Inflammatory macrophage treated with lipopolysaccharide for 1 hour (primary cell): ENCODE results near the gene TM4SF20.
"Not testable (repeated sequence)": the region's sequence is repeated elsewhere in the genome, so short reads cannot be mapped to it uniquely, and the experiment has no call there.

Source experiments
- DNase-seq, 2 donors: peaks; one replicate each; pipeline ENCODE4 v3.0.0-alpha.2; 2020 to 2022

TM4SF20 gene

GRCh38 chr2:227366769-227367426, 12.2 kb downstream of the TM4SF20 start:
- peak; percentile 35 to 70 for DNase-seq

- no peak for DNase-seq
Measured at GRCh38 chr2:227365833-227366232, 13.3 kb downstream of the TM4SF20 start.

- DNase-seq = not testable (repeated sequence)
Measured at GRCh38 chr2:227364585-227365263, 14.4 kb downstream of the TM4SF20 start.

- DNase-seq = peak; percentile 22 to 62
Measured at GRCh38 chr2:227363756-227364155, 15.3 kb downstream of the TM4SF20 start.

- no peak for DNase-seq
Measured at GRCh38 chr2:227360351-227360750, 18.8 kb downstream of the TM4SF20 start.

- no peak for DNase-seq
Measured at GRCh38 chr2:227351639-227352038, 27.5 kb downstream of the TM4SF20 start.

GRCh38 chr2:227349989-227350612, 29.0 kb downstream of the TM4SF20 start:
- DNase-seq = no peak

GRCh38 chr2:227348324-227348723, 30.8 kb downstream of the TM4SF20 start:
- no peak for DNase-seq

GRCh38 chr2:227347117-227347516, 32.0 kb downstream of the TM4SF20 start:
- no peak for DNase-seq

GRCh38 chr2:227344231-227344630, 34.9 kb downstream of the TM4SF20 start:
- DNase-seq = no peak

- DNase-seq = no peak
Measured at GRCh38 chr2:227341553-227341952, 37.6 kb downstream of the TM4SF20 start.

GRCh38 chr2:227340106-227340505, 39.0 kb downstream of the TM4SF20 start:
- DNase-seq = no peak

GRCh38 chr2:227339098-227339599, 40.0 kb downstream of the TM4SF20 start:
- DNase-seq = no peak

- no peak for DNase-seq
Measured at GRCh38 chr2:227337442-227337841, 41.7 kb downstream of the TM4SF20 start.

- DNase-seq = peak; percentile 8 to 20
Measured at GRCh38 chr2:227335713-227336112, 43.4 kb downstream of the TM4SF20 start.

GRCh38 chr2:227326783-227327182, 52.3 kb downstream of the TM4SF20 start:
- no peak for DNase-seq

- peak; percentile 14 to 22 for DNase-seq
Measured at GRCh38 chr2:227325839-227326195, 53.3 kb downstream of the TM4SF20 start.

GRCh38 chr2:227324995-227325838, 53.9 kb downstream of the TM4SF20 start, which contains the start of gene MFF:
Gene MFF (plus strand): TSS chr2:227325251. CDS start chr2:227330666, 5,415 bp downstream.
- DNase-seq = peak; percentile 88 to 92

- DNase-seq = no peak
Measured at GRCh38 chr2:227324642-227324994, 54.5 kb downstream of the TM4SF20 start.

- DNase-seq = no peak
Measured at GRCh38 chr2:227323818-227324217, 55.3 kb downstream of the TM4SF20 start.

- no peak for DNase-seq
Measured at GRCh38 chr2:227322530-227323205, 56.4 kb downstream of the TM4SF20 start.
